ENCODE measurements around the gene VAV2. TPM values are rescaled to one million over a fixed set of nuclear protein-coding genes. Genes with fewer than 3 reads are reported as not detected.
A peak's percentile ranks its signal among the peaks of the same experiment; 100 is the strongest.

Gene VAV2
- total RNA-seq, 4 donors from 2014 or later, result 10.3 to 20.1 (median 13.1) TPM

DNA sequence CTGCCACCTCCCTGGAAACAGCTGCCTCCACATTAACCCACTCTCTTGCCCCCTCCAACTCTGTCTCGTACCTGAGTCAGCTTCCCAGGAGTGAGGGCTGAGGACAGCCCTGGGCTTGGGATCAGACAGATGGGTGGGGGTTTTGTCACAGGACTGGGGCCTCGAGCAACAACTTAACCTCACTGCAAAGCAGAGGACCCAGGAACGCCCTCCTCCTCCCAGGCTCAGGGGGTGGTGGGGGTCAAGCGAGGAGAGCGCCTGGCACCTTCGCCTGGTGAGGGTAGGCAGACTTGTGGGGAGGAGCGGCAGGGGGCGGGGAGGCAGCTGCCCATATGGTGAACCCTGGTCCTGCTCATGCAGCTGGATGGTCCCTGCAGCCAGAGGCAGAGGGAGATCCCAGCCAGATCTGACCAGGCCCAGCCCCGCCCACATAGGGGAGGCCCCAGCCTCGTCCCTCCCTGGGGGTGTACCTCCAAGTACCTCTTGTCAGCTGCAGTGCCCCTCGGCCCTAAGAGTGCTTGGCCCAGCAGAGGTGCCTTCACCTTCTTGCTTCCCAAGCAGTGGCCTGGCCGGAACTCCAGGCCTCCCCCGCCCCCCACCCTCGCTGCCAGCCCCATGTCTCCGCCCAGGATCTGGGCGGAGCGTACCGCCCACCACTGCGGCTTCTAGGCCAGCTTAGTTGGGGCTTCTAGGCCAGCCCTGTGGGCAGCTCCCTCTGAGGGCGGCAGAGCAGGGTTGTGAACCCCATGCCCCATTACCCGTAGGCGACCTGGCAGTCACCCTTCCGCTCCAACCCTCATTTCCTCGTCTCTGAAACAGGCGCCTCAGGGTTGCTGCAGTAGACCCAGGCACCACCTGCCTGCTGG is 254.1 kb downstream of the VAV2 start, which contains the start of gene SARDH:
Gene SARDH, minus strand, starts transcription at position 579 of the 866 bp plus-strand sequence. CDS start 4,179 bp downstream, outside the sequence.
- Histone ChIP-seq H3K9me3 (no peaks in the 10 kb centered on the region), H3K27me3 (no peaks in the 10 kb centered on the region), H3K27ac (peak within 1 kb of the TSS in 2 of 4 donors; percentile 35 to 54), H3K4me3 (peak within 1 kb of the TSS; percentile 13 to 50 (median 32)), H3K4me1 (peaks cover 0 to 23% (median 5%) of the 10 kb centered on the region in 4 donors), H3K36me3 (no peaks in the 10 kb centered on the region)
- TF ChIP-seq, protein P1, sequence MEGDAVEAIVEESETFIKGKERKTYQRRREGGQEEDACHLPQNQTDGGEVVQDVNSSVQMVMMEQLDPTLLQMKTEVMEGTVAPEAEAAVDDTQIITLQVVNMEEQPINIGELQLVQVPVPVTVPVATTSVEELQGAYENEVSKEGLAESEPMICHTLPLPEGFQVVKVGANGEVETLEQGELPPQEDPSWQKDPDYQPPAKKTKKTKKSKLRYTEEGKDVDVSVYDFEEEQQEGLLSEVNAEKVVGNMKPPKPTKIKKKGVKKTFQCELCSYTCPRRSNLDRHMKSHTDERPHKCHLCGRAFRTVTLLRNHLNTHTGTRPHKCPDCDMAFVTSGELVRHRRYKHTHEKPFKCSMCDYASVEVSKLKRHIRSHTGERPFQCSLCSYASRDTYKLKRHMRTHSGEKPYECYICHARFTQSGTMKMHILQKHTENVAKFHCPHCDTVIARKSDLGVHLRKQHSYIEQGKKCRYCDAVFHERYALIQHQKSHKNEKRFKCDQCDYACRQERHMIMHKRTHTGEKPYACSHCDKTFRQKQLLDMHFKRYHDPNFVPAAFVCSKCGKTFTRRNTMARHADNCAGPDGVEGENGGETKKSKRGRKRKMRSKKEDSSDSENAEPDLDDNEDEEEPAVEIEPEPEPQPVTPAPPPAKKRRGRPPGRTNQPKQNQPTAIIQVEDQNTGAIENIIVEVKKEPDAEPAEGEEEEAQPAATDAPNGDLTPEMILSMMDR (IDR thresholded peaks at IDR 0.05), result no peak
- TF ChIP-seq EP300 (IDR thresholded peaks at IDR 0.05) (no peak), POLR2A (IDR thresholded peaks at IDR 0.05) (no peak)
- WGBS, 2 donors, result 16% methylated on average over 11 to 25 of the region's 25 CpGs
- peak; percentile 42 to 49 for DNase-seq (ENCODE audit: low spot score in 2 of 2)

DNA sequence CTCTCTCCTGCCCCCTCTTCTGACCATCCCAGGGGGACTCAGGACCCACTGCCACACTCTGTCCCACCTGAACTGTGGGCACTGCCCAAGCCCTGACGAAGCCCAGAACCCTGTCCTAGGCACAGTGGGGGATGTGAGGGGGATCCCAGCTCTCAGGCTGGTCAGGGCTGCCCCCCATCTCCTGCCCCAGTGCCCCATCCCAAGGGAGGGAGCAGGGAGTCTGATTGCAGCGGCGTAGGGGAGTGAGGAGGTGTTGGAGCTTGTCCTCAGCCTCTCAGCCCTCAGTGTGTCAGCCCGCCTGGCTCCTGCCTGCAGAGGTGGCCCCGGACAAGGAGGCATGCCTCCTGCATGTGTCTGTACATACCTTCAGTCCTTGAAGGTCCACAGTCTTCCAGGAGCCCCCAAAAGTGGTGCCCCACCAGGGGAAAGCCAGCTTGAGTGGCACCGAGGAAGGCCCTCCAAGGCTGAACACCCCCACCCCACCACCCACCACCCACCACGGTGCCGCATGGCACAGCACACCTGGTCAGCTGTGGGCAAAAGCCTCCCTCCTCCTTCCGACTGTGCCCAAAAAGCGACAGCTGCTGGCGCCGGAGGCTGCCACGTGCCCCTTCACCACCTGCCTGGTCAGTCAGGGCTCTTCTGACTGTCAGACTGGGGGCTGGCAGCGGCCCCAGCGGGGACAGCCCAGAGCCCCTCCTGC is 254.9 kb downstream of the VAV2 start:
- H3K27ac ChIP-seq, result peak overlapping the region in 1 of 4 donors; percentile 54
- 62 to 70% methylated on average over 13 to 15 of the region's 15 CpGs for WGBS, 2 donors
- H3K4me1 ChIP-seq, result peaks cover 0 to 20% (median 5%) of the 10 kb centered on the region in 4 donors
- no peaks in the 10 kb centered on the region for H3K9me3 ChIP-seq
- H3K36me3 ChIP-seq, result no peaks in the 10 kb centered on the region
- no peaks in the 10 kb centered on the region for H3K27me3 ChIP-seq
- DNase-seq (ENCODE audit: low spot score in 2 of 2), result no peak
- H3K4me3 ChIP-seq, result peak overlapping the region in 3 of 4 donors; percentile 16 to 50 (median 49)
- TF ChIP-seq, protein P1 (IDR thresholded peaks at IDR 0.05), result no peak
- no peak for TF ChIP-seq EP300 (IDR thresholded peaks at IDR 0.05)
- no peak for TF ChIP-seq POLR2A (IDR thresholded peaks at IDR 0.05)

DNA sequence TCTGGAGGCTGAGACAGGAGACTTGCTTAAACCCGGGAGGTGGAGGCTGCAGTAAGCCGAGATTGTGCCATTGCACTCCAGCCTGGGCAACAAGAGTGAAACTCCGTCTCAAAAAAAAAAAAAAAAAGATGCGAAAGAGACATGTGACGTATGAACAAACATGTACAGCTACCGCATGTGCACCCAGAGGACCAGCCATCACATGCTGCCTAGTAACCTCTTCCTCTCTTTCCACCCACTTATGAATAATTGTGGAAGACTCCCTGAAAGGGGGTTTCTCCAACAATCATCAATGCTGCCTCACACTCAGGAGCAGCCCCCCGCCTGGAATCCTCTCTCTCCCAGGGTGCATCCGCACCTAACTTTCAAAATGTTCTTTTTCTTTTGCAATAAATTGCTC is 256.2 kb downstream of the VAV2 start:
- no peak overlapping the region for H3K27ac ChIP-seq
- no peaks in the 10 kb centered on the region for H3K27me3 ChIP-seq
- no peak for DNase-seq (ENCODE audit: low spot score in 2 of 2)
- 79 to 84% methylated on average over 8 of the region's 8 CpGs for WGBS, 2 donors
- no peak for TF ChIP-seq EP300 (IDR thresholded peaks at IDR 0.05)
- TF ChIP-seq, protein P1 (IDR thresholded peaks at IDR 0.05), result no peak
- no peak for TF ChIP-seq POLR2A (IDR thresholded peaks at IDR 0.05)
- H3K4me1 ChIP-seq, result peaks cover 0 to 20% (median 5%) of the 10 kb centered on the region in 4 donors
- H3K36me3 ChIP-seq, result peaks cover 0 to 5% (median 0%) of the 10 kb centered on the region in 3 donors
- H3K4me3 ChIP-seq, result no peak overlapping the region
- no peaks in the 10 kb centered on the region for H3K9me3 ChIP-seq

DNA sequence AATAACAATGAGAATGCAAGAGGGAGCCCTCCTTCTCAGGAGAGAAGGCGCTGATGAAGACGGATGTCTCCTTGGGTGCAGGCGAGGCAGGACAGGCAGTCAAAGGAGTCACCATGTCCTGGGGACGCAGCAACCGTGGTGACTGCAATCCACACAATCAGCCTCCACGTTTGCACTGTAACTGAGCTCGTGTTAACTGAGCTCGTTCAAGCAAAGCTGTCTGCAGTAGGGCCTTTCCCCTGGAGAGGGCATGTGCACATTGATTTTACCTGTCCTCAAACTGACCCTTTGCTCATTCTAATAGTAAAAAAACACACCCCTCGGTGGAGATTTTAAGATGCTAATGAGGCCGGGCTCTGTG is 256.7 kb downstream of the VAV2 start:
- no peak overlapping the region for H3K4me3 ChIP-seq
- TF ChIP-seq EP300 (IDR thresholded peaks at IDR 0.05) (no peak), POLR2A (IDR thresholded peaks at IDR 0.05) (no peak)
- TF ChIP-seq, protein P1 (IDR thresholded peaks at IDR 0.05), result no peak
- no peaks in the 10 kb centered on the region for H3K9me3 ChIP-seq
- H3K4me1 ChIP-seq, result peaks cover 0 to 20% (median 5%) of the 10 kb centered on the region in 4 donors
- no peak for DNase-seq (ENCODE audit: low spot score in 2 of 2)
- H3K27ac ChIP-seq, result no peak overlapping the region
- H3K27me3 ChIP-seq, result no peaks in the 10 kb centered on the region
- 64 to 65% methylated on average over 10 of the region's 10 CpGs for WGBS, 2 donors
- peaks cover 0 to 6% (median 0%) of the 10 kb centered on the region in 3 donors for H3K36me3 ChIP-seq

Data from tibial nerve (tissue), 4 donors.